Glutamatergic neuron (in vitro differentiated cells): Measurements from ENCODE around the gene CLSTN1. TPM values are rescaled to one million over a fixed set of nuclear protein-coding genes. Genes with fewer than 3 reads are reported as not detected.

ENCODE experiments used
- DNase-seq: peaks from one replicate; pipeline ENCODE4 v3.0.0; 2022
- H3K27ac Mint-ChIP-seq: one replicate; pipeline ENCODE4 v1.8.0; 2020; ENCODE audit warnings: mild to moderate bottlenecking, mixed read lengths, inconsistent platforms; ENCODE audit not compliant: unreplicated experiment
- H3K27me3 Mint-ChIP-seq: one replicate; pipeline ENCODE4 v1.8.0; 2020; ENCODE audit warnings: mild to moderate bottlenecking, moderate library complexity, mixed read lengths, inconsistent platforms; ENCODE audit not compliant: unreplicated experiment
- H3K36me3 Mint-ChIP-seq: one replicate; pipeline ENCODE4 v1.8.0; 2020; ENCODE audit warnings: mild to moderate bottlenecking, mixed read lengths, inconsistent platforms; ENCODE audit not compliant: unreplicated experiment
- H3K4me1 Mint-ChIP-seq: one replicate; pipeline ENCODE4 v1.8.0; 2020; ENCODE audit warnings: mild to moderate bottlenecking, low read depth, mixed read lengths, inconsistent platforms; ENCODE audit not compliant: unreplicated experiment
- H3K4me3 Mint-ChIP-seq: one replicate; pipeline ENCODE4 v1.8.0; 2020; ENCODE audit warnings: mild to moderate bottlenecking, mixed read lengths, inconsistent platforms; ENCODE audit not compliant: unreplicated experiment
- H3K9me3 Mint-ChIP-seq: one replicate; pipeline ENCODE4 v1.8.0; 2020; ENCODE audit warnings: mild to moderate bottlenecking, moderate library complexity, mixed read lengths, inconsistent platforms; ENCODE audit not compliant: unreplicated experiment
- total RNA-seq: library from RNA; stranded (reverse); fragmentation: NEBNext Ultra II Directional; extraction: Animal tissue kit (Norgen Biotek cat#: 25700); gene quantifications from one replicate; pipeline ENCODE4 v1.2.1, GENCODE V29; 2021; ENCODE audit not compliant: unreplicated experiment
- TF ChIP-seq, protein P1 (sequence below): fragments of 200-600 bp; sonication (generic); IDR thresholded peaks from one replicate; pipeline ENCODE4 v1.5.0; 2021; ENCODE audit not compliant: partially characterized antibody, unreplicated experiment

Gene CLSTN1
- total RNA-seq, 1 donor from 2014 or later = 139 TPM

DNA sequence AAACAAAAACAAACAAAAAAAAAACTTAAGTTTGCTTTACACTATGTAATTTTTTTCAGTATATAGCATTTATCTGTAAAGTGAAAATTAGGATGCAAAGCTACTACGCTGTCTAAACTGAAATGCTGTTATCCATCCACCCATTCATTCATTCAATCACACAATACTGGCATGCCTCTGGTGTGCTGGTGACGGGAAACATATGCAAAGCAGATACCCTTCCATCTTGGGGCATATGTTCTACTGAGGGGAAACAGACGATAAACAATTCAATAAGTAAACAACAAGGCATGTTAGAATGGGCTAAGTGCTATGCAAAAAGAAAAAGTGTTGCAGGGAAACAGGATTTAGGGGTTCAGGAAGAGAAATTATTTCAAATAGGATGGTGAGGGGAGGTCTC is 3.2 kb downstream of the CLSTN1 start:
- Mint-ChIP-seq H3K27ac (peak overlapping the region; percentile 67), H3K27me3 (peaks cover 17% of the 10 kb centered on the region), H3K4me3 (peak overlapping the region; percentile 33), H3K4me1 (peaks cover 27% of the 10 kb centered on the region), H3K36me3 (no peaks in the 10 kb centered on the region), H3K9me3 (peaks cover 12% of the 10 kb centered on the region)
- TF ChIP-seq, protein P1, sequence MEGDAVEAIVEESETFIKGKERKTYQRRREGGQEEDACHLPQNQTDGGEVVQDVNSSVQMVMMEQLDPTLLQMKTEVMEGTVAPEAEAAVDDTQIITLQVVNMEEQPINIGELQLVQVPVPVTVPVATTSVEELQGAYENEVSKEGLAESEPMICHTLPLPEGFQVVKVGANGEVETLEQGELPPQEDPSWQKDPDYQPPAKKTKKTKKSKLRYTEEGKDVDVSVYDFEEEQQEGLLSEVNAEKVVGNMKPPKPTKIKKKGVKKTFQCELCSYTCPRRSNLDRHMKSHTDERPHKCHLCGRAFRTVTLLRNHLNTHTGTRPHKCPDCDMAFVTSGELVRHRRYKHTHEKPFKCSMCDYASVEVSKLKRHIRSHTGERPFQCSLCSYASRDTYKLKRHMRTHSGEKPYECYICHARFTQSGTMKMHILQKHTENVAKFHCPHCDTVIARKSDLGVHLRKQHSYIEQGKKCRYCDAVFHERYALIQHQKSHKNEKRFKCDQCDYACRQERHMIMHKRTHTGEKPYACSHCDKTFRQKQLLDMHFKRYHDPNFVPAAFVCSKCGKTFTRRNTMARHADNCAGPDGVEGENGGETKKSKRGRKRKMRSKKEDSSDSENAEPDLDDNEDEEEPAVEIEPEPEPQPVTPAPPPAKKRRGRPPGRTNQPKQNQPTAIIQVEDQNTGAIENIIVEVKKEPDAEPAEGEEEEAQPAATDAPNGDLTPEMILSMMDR = no peak
- no peak for DNase-seq

DNA sequence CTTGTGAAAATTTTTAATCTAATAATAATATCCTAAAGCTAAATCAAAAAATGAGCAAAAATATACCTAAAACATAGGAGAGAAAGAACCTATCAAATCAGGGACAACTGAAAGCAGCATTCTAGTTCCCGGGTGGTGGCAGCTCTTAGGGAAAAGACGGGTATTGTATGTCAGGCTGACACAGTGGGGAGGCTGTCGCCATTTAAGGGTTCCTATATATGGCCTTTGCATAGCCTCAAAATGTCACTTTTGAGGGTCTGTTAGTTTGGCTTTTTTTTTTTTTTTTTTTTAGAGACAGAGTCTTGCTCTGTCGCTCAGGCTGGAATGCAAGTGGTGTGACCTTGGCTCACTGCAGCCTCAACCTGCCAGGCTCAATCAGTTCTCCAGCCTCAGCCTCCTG is 6.0 kb downstream of the CLSTN1 start:
- Mint-ChIP-seq H3K27me3 (peaks cover 7% of the 10 kb centered on the region), H3K9me3 (peaks cover 4% of the 10 kb centered on the region), H3K4me3 (no peak overlapping the region), H3K4me1 (peaks cover 24% of the 10 kb centered on the region), H3K27ac (peak overlapping the region; percentile 43), H3K36me3 (no peaks in the 10 kb centered on the region)
- DNase-seq = no peak
- TF ChIP-seq, protein P1 = no peak

DNA sequence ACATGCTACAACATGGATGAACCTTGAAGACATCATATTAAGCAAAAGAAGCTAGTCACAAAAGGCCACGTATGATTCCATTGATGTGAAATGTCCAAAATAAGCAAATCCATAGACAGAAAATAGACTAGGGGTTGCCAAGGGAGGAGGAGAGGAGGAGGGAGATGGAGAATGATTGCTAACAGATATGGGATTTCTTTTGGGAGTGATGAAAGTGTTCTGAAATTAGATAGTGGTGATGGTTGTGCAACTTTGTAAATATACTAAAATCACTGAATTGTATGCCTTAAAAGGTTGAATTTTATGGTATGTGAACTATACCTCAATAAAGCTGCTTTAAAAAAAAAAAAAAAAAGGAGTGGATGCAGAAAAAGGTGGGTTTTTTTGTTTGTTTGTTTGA is 7.6 kb downstream of the CLSTN1 start:
- H3K4me1 Mint-ChIP-seq = peaks cover 15% of the 10 kb centered on the region
- H3K36me3 Mint-ChIP-seq = no peaks in the 10 kb centered on the region
- H3K4me3 Mint-ChIP-seq = no peak overlapping the region
- no peak for DNase-seq
- no peak overlapping the region for H3K27ac Mint-ChIP-seq
- H3K9me3 Mint-ChIP-seq = peaks cover 2% of the 10 kb centered on the region
- TF ChIP-seq, protein P1 = no peak
- H3K27me3 Mint-ChIP-seq = peaks cover 3% of the 10 kb centered on the region

DNA sequence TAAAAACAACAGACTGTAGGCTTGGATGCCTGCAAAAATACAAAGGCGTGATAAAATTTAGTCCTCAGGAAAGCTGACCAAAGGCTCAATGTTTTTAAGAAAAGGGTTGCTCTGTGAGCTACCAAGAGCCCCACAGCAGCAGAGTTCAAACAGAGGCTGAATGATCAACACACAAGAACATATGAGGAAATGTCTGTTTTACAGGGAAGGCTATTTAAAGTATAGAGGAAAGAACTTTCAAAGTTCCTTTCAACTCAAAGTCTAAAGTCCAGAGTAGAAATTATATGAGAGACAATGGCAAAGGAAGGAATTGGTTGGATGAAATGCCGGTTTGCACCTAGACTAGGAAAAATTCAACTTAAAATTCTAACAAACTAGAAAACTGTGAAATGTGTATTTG is 8.6 kb downstream of the CLSTN1 start:
- no peaks in the 10 kb centered on the region for H3K27me3 Mint-ChIP-seq
- TF ChIP-seq, protein P1 = no peak
- peaks cover 12% of the 10 kb centered on the region for H3K4me1 Mint-ChIP-seq
- H3K36me3 Mint-ChIP-seq = no peaks in the 10 kb centered on the region
- no peak overlapping the region for H3K4me3 Mint-ChIP-seq
- H3K9me3 Mint-ChIP-seq = no peaks in the 10 kb centered on the region
- H3K27ac Mint-ChIP-seq = no peak overlapping the region
- no peak for DNase-seq

DNA sequence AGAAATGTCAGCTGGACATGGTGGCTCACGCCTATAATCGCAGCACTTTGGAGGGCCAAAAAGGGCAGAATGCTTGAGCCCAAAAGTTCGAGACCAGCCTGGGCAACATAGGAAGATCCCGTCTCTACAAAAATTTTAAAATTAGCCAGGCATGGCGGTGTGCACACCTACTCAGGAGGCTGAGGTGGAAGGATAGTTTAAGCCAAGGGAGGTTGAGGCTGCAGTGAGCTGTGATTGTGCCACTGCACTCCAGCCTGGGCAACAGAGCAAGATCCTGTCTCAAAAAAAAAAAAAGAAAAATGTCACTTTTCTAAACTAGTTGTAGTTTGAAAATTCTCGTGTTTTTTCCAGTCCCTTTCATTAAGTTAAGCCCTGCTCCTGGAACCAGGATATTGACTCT is 9.1 kb downstream of the CLSTN1 start:
- H3K27me3 Mint-ChIP-seq = no peaks in the 10 kb centered on the region
- TF ChIP-seq, protein P1 = no peak
- H3K36me3 Mint-ChIP-seq = no peaks in the 10 kb centered on the region
- no peak for DNase-seq
- peaks cover 9% of the 10 kb centered on the region for H3K4me1 Mint-ChIP-seq
- no peak overlapping the region for H3K27ac Mint-ChIP-seq
- H3K4me3 Mint-ChIP-seq = no peak overlapping the region
- no peaks in the 10 kb centered on the region for H3K9me3 Mint-ChIP-seq
